ENCODE measurements around the gene MYBPHL.

The MYBPHL gene

GRCh38 chr1:109279615-109280278 lies 27.1 kb downstream of the MYBPHL start:
- DNase-seq (ENCODE audit: low read depth) = no peak

- peak; percentile 27 for DNase-seq (ENCODE audit: low read depth)
Observed at GRCh38 chr1:109277434-109278204, 29.2 kb downstream of the MYBPHL start.

- DNase-seq (ENCODE audit: low read depth) = no peak
Observed at GRCh38 chr1:109275706-109276345, 31.0 kb downstream of the MYBPHL start.

GRCh38 chr1:109274533-109275476 lies 32.0 kb downstream of the MYBPHL start:
- DNase-seq (ENCODE audit: low read depth) = no peak

- DNase-seq (ENCODE audit: low read depth) = no peak
Observed at GRCh38 chr1:109273570-109274288, 33.1 kb downstream of the MYBPHL start.

DNA sequence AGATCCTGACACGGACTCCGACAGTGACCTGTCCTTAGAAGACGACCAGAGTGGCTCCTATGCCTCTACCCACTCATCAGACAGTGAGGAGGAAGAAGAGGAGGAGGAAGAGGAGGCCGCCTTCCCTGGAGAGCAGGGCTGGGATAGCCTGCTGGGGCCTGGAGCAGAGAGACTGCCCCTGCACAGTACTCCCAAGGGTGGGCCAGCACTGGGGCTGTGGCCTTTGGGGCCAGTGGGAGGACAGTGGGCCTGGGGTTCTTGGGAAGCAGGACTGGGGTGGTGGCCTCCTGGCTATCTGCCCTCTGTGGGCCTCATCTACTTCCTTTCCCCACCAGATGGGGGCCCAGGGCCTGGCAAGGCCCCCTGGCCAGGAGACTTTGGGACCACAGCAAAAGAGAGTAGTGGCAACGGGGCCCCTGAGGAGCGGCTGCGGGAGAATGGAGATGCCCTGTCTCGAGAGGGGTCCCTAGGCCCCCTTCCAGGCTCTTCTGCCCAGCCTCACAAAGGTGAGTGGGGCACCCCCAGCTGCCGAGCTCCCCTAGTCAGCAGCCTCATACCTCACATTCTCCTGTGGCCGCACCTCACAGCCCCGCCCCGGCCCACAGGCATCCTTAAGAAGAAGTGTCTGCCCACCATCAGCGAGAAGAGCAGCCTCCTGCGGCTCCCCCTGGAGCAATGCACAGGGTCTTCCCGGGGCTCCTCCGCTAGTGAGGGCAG lies 33.8 kb downstream of the MYBPHL start:
- no peak for DNase-seq (ENCODE audit: low read depth)

- DNase-seq (ENCODE audit: low read depth) = no peak
Observed at GRCh38 chr1:109272021-109272799, 34.6 kb downstream of the MYBPHL start.

GRCh38 chr1:109271458-109271857 lies 35.4 kb downstream of the MYBPHL start:
- DNase-seq (ENCODE audit: low read depth) = no peak

DNA sequence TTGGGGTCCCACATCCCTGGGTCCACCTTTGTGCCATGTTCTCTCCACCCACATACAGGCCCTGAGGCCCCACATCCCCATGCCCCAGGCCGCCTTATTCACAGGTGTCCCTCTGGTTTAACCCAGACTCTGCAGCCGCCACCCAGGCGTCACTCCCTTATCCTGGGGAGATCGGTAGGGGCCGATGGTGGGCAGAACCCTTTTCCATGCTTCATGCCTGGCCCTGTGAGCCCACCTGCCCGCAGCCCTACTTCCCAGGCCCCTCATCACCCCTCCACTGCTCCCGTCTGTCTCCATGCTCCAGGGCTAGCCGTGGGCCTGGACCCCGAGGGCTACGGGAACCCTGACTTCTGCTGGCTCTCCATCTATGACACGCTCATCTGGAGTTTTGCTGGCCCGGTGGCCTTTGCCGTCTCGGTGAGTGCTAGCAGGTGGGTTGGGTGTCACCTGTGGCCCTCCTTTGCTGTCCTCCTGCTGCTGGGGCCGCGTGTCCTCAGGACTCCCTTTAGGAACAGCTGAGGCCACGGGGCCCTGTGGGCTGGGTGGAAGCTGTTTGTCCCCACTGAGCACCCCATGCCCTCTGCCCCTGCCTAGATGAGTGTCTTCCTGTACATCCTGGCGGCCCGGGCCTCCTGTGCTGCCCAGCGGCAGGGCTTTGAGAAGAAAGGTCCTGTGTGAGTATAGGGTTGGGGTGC lies 36.0 kb downstream of the MYBPHL start:
- no peak for DNase-seq (ENCODE audit: low read depth)

DNA sequence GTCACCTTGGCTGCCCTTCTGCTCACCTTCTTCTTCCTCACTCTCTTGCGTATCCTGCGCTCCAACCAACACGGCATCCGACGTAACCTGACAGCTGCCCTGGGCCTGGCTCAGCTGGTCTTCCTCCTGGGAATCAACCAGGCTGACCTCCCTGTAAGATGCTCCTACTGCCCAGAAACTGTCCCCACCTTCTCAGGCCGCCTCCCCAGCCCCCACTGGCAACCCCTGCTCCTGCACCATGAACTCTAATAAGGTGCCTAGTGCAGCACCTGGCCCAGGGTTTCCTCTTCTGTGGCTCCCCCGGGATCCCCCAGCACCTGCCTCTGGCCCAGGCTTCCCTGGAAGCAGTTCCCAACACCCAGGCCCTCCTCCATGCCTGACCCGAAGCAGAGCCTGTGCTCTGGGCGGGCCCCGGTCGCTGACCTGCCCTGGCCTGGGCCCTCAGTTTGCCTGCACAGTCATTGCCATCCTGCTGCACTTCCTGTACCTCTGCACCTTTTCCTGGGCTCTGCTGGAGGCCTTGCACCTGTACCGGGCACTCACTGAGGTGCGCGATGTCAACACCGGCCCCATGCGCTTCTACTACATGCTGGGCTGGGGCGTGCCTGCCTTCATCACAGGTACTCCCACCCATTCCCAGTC lies 36.7 kb downstream of the MYBPHL start:
- DNase-seq (ENCODE audit: low read depth) = no peak

DNA sequence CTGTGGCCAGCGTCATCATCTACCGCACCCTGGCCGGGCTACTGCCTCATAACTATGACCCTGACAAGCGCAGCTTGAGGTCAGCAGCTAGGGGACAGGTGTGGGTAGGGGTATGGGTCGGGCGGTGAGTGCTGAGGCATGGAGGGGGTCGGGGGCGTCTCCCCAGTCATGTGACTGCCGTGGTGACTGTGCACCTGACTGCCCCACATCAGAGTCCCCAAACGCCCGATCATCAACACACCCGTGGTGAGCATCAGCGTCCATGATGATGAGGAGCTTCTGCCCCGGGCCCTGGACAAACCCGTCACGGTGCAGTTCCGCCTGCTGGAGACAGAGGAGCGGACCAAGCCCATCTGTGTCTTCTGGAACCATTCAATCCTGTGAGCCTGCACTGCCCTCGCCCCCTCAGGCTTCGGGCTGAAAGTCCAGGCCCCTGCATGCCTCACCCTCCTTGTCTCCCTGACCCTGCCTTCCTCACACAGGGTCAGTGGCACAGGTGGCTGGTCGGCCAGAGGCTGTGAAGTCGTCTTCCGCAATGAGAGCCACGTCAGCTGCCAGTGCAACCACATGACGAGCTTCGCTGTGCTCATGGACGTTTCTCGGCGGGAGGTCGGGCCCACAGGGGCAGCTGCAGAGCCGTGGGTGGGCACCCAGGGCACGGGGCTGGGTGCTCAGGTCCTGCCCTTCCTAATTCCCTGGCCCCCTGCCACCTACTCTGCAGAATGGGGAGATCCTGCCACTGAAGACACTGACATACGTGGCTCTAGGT lies 37.4 kb downstream of the MYBPHL start:
- DNase-seq (ENCODE audit: low read depth) = no peak

DNA sequence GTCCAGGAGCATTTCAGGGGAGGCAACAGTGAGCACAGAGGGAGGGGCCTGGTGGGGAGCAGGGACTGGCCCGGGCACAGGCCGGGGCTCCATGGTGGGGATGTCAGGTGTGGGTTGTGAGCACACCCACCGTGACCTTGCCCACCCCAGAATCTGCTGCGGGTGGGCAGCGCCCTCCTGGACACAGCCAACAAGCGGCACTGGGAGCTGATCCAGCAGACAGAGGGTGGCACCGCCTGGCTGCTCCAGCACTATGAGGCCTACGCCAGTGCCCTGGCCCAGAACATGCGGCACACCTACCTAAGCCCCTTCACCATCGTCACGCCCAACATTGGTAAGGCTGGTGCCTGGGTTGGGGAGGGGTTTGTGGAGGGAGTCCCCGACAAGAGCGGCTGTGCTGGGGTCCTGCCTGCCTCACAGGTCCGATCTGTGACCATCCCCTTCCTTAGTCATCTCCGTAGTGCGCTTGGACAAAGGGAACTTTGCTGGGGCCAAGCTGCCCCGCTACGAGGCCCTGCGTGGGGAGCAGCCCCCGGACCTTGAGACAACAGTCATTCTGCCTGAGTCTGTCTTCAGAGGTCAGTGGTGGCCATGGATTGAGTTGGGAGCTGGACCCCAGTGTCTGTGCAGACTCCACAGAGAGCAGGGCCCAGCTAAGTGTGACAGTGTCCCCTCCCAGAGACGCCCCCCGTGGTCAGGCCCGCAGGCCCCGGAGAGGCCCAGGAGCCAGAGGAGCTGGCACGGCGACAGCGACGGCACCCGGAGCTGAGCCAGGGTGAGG lies 38.2 kb downstream of the MYBPHL start:
- no peak for DNase-seq (ENCODE audit: low read depth)

- DNase-seq (ENCODE audit: low read depth) = no peak
Observed at GRCh38 chr1:109267743-109268300, 39.0 kb downstream of the MYBPHL start.

- no peak for DNase-seq (ENCODE audit: low read depth)
Observed at GRCh38 chr1:109266965-109267364, 39.8 kb downstream of the MYBPHL start.

DNA sequence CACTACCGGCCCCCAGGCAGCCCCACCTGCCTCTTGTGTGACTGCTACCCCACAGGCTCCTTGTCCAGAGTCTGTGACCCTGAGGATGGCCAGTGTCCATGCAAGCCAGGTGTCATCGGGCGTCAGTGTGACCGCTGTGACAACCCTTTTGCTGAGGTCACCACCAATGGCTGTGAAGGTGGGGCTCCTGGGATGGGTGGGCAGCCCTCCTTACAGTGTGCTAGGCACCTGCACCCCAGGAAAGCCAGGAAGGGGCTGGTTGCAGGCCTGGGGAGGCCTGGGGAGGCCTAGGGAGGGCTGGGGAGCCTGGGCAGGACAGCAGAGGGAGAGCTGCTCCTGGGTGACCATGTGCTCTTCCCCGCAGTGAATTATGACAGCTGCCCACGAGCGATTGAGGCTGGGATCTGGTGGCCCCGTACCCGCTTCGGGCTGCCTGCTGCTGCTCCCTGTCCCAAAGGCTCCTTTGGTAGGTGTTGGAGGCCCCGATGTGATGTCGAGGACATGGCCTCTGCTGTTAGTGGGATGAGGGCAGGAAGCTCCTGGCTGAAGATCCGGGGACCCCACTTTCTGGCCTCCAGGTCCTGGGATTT lies 41.0 kb downstream of the MYBPHL start:
- DNase-seq (ENCODE audit: low read depth) = no peak

DNA sequence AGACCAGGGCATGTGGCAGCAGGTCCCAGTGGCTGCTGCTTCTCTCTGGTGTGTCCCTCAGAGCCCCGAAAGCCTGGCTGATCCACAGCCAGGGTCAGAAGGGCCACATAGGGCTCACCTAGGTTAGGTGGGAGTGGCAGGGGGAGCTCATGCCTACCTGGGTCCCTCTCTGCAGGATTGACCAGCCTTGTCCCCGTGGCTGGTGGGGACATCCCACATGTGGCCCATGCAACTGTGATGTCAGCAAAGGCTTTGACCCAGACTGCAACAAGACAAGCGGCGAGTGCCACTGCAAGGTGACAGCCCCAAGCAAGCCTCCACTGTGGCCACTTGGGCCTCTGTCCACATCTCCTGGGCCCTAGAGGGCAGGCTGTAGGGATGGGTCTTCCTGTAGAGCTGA lies 41.8 kb downstream of the MYBPHL start:
- no peak for DNase-seq (ENCODE audit: low read depth)

DNA sequence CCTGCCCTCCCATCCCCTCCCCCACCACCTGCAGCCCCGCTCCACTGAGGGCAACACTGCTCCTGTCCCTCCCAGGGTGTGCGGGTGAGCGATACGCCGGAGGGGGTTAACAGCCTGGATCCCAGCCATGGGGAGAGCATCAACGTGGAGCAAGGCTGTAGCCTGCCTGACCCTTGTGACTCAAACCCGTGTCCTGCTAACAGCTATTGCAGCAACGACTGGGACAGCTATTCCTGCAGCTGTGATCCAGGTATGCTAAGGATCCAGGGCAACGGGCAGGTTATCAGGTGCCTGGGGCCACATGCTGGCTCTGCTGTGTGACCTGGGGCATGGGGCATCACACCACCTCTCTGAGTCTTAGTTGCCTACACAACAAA lies 42.4 kb downstream of the MYBPHL start:
- no peak for DNase-seq (ENCODE audit: low read depth)
